Measurements from ENCODE around the gene LAMTOR4. TPM values are rescaled to one million over a fixed set of nuclear protein-coding genes. Genes with fewer than 3 reads are reported as not detected.

LAMTOR4 gene
- total and polyA plus RNA-seq, 10 of the 15 experiments (the other 5 are each of a cell fraction or from before 2014, with no cell fraction given): 73.4 to 297 (median 196) TPM

- H3K9me3 ChIP-seq (replicated peaks; ENCODE audit: control insufficient read depth, insufficient read depth, low read length): no peaks in the 10 kb centered on the region
- no peak overlapping the region for H3K27ac ChIP-seq (ENCODE audit: control insufficient read depth, insufficient read depth)
- BruUV-seq (replicated peaks): no TSS peak
- ChIA-PET SMC1A (ENCODE audit: uncharacterized antibody, unreplicated experiment) (no interaction called here), POLR2A (interaction anchor here (0.6 to 1.4 kb wide), 4 partner anchors 12 to 245 kb away, joined by 3 read pairs; no protein-coding TSS in a partner anchor), CTCF (interaction anchor here (0.5 kb wide), 1 partner anchor 38 kb away, joined by 3 read pairs; no protein-coding TSS in a partner anchor), RAD21 (ENCODE audit: unreplicated experiment) (interaction anchor here (1.8 kb wide), 1 partner anchor 25 kb away, joined by 4 read pairs; the partner anchor contains the start of genes GPC2 and STAG3)
- ATAC-seq (no peak), DNase-seq (ENCODE audit: low read depth, low spot score) (no peak), FAIRE-seq (no peak)
- peaks cover 24% of the 10 kb centered on the region for H3K79me2 ChIP-seq (ENCODE audit: control insufficient read depth, insufficient read depth, low read length)
- in situ Hi-C loops (cut with MboI): no loop called here
- H3K36me3 ChIP-seq (ENCODE audit: control insufficient read depth in 2 of 2, insufficient read depth in 2 of 2, low read length in 1 of 2): peaks cover 0 to 15% of the 10 kb centered on the region in 2 experiments
- intact Hi-C loops (cut with micrococcal nuclease; ENCODE audit: unreplicated experiment): no loop called here
- no peak overlapping the region for H3K9ac ChIP-seq (ENCODE audit: control insufficient read depth, insufficient read depth, low read length)
- no peak for TF ChIP-seq MAX (IDR thresholded peaks at IDR 0.05; ENCODE audit: low read depth, low read length)
- no peak for TF ChIP-seq CHD1 (IDR thresholded peaks at IDR 0.05; ENCODE audit: low read depth, low read length)
- no peak for TF ChIP-seq CREB1 (IDR thresholded peaks at IDR 0.05; ENCODE audit: low read depth)
- no peak for TF ChIP-seq E2F4 (IDR thresholded peaks at IDR 0.05; ENCODE audit: low read depth, low read length)
- TF ChIP-seq TBL1XR1 (IDR thresholded peaks at IDR 0.05; ENCODE audit: low read depth, low read length): no peak
- peak; percentile 83 for TF ChIP-seq SPI1 (IDR thresholded peaks at IDR 0.05; ENCODE audit: borderline replicate concordance, insufficient read depth, low read depth, low read length)
- TF ChIP-seq ZBED1 (IDR thresholded peaks at IDR 0.05; ENCODE audit: borderline replicate concordance): no peak
- TF ChIP-seq TCF3 (IDR thresholded peaks at IDR 0.05; ENCODE audit: borderline replicate concordance, insufficient read depth, low read depth, low read length): no peak
- H2AFZ ChIP-seq (ENCODE audit: control insufficient read depth, low read depth, low read length): no peak overlapping the region
- no peaks in the 10 kb centered on the region for H3K27me3 ChIP-seq (replicated peaks in 1 of 2; ENCODE audit: control insufficient read depth in 2 of 2, insufficient read depth in 2 of 2, low read length in 1 of 2)
- no peak overlapping the region for H3K4me2 ChIP-seq (ENCODE audit: control insufficient read depth, insufficient read depth)
- no peak overlapping the region for H3K4me3 ChIP-seq
- H4K20me1 ChIP-seq (ENCODE audit: control insufficient read depth, insufficient read depth): no peaks in the 10 kb centered on the region
- H3K4me1 ChIP-seq (ENCODE audit: control insufficient read depth, insufficient read depth, low read length): peaks cover 15% of the 10 kb centered on the region
Observed at GRCh38 chr7:100152404-100152803, 3.7 kb downstream of the LAMTOR4 start.

Measured in GM12878 (cell line).